Esophagus squamous epithelium (tissue), 4 donors: ENCODE results near the gene MYH10.

Experiments used
- POLR2A ChIP-seq, 4 donors: fragments of 450-650 bp; IDR thresholded peaks; one replicate each; pipeline ENCODE4 v1.6.1; 2017; ENCODE audit warnings: antibody characterized with exemption in 4 of 4, mild to moderate bottlenecking in 4 of 4, moderate library complexity in 3 of 4
- TF ChIP-seq, protein P1 (sequence below), 6 experiments: fragments of 450-650 bp in 4 of 6; fragments of 200-600 bp in 2 of 6; sonication (generic) in 2 of 6; IDR thresholded peaks; one replicate each; pipeline ENCODE4 v1.5.1; 2016 to 2019; ENCODE audit warnings: antibody characterized with exemption in 6 of 6, mild to moderate bottlenecking in 4 of 6, moderate library complexity in 4 of 6

DNA sequence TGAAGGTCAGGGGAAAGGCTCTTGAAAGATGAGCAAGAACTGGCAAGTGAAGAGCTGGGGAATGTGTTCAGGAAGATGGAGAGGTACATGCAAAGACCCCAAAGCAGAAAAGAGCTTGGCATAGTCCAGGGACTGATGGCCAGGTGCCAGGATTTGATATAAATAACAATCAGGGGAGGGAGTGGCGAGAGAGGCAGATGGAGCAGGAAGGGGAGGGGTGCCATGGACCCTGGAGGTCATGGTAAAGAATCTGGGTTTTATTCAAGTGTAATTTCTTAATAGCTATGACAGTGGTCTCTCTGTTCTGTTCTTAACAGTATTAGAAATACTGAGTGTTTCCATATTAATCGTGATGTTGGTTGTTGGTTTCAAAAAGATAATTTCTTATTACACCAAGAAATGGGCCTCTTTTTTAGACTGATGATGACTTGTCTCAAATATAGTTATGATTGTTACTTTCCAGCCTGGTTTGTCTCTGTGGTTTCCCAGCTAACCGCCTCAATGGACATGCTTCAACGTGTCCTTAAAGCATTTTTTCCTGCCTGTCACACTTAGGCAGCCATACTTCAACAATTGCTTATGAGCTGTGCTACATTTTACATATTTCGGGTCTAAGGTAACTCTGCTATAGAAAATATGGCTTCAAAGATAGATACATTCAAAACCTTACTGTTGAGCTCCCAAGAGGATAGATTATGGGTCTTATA, 49.4 kb downstream of the MYH10 start:
- TF ChIP-seq, protein P1, sequence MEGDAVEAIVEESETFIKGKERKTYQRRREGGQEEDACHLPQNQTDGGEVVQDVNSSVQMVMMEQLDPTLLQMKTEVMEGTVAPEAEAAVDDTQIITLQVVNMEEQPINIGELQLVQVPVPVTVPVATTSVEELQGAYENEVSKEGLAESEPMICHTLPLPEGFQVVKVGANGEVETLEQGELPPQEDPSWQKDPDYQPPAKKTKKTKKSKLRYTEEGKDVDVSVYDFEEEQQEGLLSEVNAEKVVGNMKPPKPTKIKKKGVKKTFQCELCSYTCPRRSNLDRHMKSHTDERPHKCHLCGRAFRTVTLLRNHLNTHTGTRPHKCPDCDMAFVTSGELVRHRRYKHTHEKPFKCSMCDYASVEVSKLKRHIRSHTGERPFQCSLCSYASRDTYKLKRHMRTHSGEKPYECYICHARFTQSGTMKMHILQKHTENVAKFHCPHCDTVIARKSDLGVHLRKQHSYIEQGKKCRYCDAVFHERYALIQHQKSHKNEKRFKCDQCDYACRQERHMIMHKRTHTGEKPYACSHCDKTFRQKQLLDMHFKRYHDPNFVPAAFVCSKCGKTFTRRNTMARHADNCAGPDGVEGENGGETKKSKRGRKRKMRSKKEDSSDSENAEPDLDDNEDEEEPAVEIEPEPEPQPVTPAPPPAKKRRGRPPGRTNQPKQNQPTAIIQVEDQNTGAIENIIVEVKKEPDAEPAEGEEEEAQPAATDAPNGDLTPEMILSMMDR (IDR thresholded peaks at IDR 0.05): no peak
- TF ChIP-seq POLR2A (IDR thresholded peaks at IDR 0.05): no peak
